Uterus (tissue), 2 donors: ENCODE measurements around the gene DPCD.

Experiments used
- POLR2A ChIP-seq, 2 donors: fragments of 450-650 bp; IDR thresholded peaks; one replicate each; pipeline ENCODE4 v1.6.1; 2016; ENCODE audit warnings: antibody characterized with exemption in 2 of 2, mild to moderate bottlenecking in 1 of 2, moderate library complexity in 1 of 2
- TF ChIP-seq, protein P1 (sequence below), 4 experiments: fragments of 200-600 bp in 2 of 4; fragments of 450-650 bp in 2 of 4; sonication (generic) in 2 of 4; IDR thresholded peaks; one replicate each; pipeline ENCODE4 v1.5.1; 2016 to 2019; ENCODE audit warnings: antibody characterized with exemption in 4 of 4, mild to moderate bottlenecking in 2 of 4, moderate library complexity in 1 of 4

DNA sequence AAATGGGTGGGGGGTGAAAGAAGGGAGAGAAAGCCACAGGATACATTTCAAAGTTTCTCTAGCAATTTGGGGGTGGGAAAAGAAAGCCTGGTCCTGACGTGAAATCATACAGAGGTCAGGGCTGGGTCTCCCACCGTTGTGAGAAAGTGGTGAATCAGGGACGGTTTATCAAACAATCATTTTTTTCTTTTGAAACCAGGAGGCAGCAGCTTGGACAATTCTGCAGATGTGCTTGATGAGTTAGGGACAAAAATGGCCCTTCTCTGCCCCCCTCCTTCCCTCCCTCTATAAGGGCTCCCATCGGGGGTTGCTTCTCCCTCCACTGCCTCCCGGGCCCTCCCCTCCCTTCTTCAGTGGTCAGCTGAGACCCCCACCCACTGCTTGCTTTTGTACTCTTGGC, 63.2 kb downstream of the DPCD start:
- TF ChIP-seq, protein P1, sequence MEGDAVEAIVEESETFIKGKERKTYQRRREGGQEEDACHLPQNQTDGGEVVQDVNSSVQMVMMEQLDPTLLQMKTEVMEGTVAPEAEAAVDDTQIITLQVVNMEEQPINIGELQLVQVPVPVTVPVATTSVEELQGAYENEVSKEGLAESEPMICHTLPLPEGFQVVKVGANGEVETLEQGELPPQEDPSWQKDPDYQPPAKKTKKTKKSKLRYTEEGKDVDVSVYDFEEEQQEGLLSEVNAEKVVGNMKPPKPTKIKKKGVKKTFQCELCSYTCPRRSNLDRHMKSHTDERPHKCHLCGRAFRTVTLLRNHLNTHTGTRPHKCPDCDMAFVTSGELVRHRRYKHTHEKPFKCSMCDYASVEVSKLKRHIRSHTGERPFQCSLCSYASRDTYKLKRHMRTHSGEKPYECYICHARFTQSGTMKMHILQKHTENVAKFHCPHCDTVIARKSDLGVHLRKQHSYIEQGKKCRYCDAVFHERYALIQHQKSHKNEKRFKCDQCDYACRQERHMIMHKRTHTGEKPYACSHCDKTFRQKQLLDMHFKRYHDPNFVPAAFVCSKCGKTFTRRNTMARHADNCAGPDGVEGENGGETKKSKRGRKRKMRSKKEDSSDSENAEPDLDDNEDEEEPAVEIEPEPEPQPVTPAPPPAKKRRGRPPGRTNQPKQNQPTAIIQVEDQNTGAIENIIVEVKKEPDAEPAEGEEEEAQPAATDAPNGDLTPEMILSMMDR (IDR thresholded peaks at IDR 0.05) = no peak
- TF ChIP-seq POLR2A (IDR thresholded peaks at IDR 0.05) = no peak
